NCI-H1092 treated with DMSO at 0.1 percent for 48 hours (cell line): ENCODE measurements around the gene MTA1.

ENCODE experiments used
- DNase-seq: peaks from one replicate; lab custom pipeline; 2025; lab: John Stamatoyannopoulos, UW

The MTA1 gene

GRCh38 chr14:105445901-105446845 is 26.5 kb downstream of the MTA1 start:
- no peak for DNase-seq

- no peak for DNase-seq
Measured at GRCh38 chr14:105446971-105447370, 27.3 kb downstream of the MTA1 start.

- no peak for DNase-seq
Measured at GRCh38 chr14:105447651-105448640, 28.3 kb downstream of the MTA1 start.

DNA sequence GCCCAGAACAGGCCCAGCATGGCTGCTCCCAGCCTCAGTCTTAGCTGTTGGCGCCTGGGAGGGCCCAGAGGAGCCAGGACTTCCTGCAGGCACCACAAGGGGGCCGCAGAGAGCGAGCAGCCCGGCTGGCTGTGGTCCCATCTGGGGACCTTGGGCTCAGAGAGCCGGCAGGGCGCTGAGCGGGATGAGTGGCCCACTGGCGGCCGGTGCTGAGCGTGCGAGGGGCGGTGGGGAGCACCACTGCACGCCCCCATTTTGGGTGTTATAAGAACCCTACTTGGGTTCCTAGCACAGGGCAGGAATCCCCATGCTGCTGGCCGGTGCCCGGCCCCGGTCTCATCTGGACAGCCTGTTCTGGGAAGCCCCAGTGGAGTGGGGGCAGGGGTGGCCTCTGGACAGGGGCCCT is 29.1 kb downstream of the MTA1 start:
- peak; percentile 10 for DNase-seq

GRCh38 chr14:105449276-105450122 is 29.9 kb downstream of the MTA1 start:
- no peak for DNase-seq

DNA sequence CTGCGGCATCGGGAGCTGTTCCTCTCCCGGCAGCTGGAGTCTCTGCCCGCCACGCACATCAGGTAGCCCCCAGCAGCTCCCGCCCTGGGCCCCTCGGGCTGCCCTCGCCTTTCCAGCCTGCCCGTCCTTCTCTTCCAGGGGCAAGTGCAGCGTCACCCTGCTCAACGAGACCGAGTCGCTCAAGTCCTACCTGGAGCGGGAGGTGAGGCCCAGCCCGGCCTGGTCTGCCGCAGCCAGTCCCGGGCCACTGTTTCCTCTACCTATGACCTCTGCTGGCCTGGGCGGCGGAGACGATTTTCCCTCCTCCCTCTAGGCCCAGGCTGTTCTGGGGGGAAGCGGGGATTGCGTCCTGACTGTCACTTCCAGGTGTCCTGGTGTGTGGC is 30.5 kb downstream of the MTA1 start:
- no peak for DNase-seq

DNA sequence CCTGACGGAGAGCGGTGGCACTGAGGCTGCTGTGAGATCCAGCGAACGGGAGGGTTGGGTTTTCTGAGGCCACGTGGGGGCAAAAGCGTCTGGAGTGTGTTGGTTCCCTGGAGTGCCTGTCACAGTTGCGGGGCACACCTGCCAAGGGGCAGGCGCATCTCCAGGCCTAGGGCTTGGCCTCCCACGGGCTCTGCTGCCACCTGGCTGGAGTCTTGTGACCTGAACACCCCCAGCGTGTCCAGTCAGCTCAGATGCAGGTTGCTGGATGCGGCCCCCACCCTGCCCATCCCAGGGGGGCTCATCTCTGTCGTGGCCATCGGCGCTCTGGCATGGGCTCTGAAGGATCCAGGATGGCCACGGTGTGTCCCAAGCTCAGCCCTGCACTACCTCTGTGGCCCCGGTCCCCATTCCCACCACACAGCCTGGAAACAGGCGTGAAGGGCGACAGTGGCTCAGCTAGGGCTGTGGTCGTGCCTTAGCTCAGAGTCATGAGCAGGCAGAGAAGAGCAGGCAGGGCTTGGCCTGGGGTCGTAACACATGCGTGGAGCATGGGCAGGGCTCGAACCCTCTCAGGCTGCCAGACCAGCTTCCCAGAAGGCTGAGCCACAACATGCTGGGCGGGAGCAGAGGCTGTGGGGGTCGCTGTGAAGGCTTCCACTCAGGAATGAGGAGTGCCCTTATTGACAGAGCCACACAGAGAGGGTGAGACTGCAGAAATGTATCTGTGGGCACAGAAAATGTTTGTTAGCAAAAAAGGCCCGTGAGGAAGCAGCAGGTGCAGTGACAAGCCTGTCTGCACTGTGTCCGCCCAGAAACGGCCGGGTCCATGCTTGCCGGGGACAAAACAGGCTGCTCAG is 31.5 kb downstream of the MTA1 start:
- DNase-seq = no peak

DNA sequence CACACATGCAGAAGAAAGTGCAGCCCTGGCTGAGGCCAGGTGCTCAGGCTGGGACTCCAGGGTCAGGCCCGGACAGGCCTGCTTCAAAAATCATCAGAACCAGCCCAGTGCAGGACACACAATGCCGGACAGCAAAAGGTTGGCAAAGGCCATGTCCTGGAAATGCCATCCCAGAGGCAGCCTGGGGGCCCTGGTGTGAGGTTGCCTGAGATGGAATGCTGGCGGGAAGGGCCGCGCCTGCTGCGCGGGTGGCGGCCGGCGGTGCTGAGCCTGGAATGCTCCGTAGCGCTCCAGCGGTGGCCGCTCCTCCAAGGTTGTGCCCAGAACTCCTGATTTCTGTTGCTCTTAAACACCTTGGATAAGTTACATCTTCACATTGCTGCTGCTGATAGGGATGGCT is 33.3 kb downstream of the MTA1 start:
- no peak for DNase-seq

DNA sequence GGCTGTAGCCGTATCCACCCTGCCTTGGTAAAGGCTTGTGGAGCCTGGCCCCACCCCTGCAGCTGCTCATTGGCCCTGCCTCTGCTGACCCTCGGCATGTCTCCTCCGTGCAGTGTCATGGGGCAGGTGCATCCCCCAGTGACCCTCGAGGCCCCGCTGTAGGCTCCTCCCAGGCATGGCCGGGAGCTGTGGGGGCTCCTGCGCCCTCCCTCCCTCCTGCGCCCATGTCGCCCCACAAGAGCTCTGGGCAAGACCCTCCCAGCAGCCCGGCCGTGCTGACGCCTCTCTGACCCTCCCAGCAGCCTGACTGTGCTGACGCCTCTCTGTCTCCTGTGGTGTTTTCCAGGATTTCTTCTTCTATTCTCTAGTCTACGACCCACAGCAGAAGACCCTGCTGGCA is 34.2 kb downstream of the MTA1 start:
- DNase-seq = no peak

DNA sequence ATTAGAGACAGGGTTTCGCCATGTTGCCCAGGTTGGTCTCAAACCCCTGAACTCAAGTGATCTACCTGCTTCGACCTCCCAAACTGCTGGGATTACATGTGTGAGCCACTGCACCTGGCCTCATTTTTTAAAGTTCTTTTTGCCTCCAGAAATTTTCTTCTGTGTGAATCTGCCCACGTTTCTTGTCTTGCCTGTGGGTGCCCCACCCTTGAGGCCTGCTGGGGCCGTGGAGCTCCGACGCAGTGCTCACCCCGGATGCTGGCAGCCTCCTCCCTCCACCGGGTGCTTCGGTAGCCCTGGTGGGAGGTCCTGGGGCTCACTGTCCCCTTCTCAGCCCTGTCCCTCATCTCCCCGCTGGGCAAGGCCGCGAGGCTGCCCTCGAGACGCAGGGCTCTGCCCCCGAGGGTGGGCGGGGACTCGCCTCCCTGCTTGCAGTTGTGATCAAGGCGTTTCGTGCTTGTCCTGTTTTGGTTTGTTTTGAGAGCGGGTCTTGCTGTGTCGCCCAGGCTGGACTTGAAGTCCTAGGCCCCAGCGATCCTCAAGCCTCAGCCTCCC is 35.5 kb downstream of the MTA1 start:
- DNase-seq = no peak

- no peak for DNase-seq
Measured at GRCh38 chr14:105455766-105456660, 36.4 kb downstream of the MTA1 start.

DNA sequence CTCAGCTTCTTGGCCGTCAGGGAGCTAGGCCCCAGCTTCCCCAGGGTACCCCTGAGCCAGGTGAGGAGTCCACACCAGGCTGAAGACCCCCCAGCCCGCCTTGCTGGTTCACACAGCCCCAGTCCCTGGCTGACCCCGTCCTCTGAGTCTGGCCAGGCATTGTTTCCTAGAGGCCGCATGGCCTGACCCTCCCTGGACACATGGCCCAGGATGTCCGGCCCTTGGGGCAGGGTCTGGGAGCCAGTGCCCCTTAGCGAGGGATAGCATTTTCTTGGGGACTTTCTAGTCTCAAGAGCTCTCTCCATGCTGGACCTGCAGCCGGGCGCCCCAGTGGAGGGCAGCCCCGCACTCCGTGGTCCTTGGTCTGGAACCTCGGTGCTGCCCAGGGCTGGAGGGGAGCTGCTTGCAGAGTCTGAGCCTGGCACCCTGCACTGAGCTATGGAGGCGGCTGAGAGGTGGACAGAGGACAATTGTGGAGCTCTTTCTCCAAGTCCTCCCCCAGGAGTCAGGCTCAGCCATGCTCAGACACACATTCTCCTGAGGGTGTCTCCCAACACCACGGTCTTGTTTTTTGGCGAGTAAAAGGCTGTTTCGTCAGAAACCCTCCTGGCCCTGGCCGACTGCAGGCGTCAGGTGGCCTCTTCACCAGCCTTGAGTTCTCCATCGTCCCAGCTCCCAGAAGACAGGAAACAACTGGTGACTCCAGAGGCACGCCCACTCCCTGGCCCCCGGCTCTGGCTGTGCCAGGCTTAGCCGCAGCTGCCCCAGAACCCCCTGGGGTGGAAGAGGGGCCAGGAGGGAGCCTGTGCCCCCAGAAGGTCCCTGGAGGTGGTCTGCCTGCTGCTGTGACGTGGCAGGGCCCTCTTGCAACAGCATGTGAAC is 37.4 kb downstream of the MTA1 start:
- DNase-seq = no peak

DNA sequence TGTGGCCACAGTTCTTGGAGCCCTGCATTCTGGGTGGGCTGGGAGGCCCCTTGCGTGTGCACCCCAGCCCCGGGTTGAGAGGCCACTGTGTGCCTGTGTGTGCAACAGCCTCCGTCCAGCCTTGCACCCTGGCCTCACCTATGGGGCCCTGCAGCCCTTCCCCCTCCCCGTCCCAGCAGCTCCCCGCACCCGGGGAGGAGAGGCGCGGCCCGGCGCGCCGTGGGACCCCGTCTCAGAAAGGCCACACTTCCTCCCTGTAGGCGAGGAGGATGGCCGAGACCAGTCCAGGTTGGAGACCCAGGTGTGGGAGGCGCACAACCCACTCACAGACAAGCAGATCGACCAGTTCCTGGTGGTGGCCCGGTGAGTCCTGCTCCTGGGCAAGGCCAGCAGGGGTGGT is 38.4 kb downstream of the MTA1 start:
- no peak for DNase-seq

DNA sequence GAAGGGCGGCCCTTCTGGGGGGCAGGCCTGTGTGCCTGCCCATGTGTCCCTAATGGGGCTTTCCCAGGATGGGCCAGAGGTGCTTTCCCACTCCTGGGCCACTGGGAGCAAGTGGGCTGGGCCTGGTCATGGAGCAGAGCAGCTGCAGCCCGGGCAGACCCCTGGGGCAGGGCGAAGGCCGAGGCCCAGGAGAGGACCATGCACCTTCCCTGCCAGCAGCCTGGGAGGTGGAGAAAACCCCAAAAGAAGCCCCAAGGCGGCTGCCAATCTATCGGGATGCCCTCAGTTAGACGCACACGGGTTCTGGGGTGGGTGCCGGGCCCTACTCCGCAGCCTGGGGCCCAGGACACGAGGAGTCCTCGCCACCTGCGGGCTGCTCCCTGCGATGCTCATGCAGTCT is 38.9 kb downstream of the MTA1 start:
- no peak for DNase-seq

DNA sequence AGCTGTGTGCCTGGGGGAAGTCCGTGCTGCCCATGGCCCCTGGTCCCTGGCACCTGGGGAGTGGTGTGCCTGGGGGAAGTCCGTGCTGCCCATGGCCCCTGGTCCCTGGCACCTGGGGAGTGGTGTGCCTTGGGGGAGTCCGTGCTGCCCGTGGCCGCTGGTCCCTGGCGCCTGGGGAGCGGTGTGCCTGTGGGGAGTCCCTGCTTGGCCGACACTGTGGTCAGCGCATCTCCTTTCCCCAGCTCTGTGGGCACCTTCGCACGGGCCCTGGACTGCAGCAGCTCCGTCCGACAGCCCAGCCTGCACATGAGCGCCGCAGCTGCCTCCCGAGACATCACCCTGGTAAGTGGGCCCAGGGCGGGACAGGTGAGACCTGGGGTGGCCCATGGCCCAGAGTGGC is 40.5 kb downstream of the MTA1 start:
- no peak for DNase-seq

GRCh38 chr14:105460616-105461015 is 41.0 kb downstream of the MTA1 start:
- DNase-seq = no peak

- DNase-seq = no peak
Measured at GRCh38 chr14:105461903-105462302, 42.3 kb downstream of the MTA1 start.

GRCh38 chr14:105464501-105464900 is 44.9 kb downstream of the MTA1 start:
- DNase-seq = no peak
